ENCODE results near the gene JPT1.

JPT1 gene
- long read RNA-seq, partial matches to known transcripts = 0 of 3 reads
- long read RNA-seq, other reads (novel, unspliced or antisense) = 3 of 3 reads

- H3K4me3 ChIP-seq (replicated peaks; ENCODE audit: insufficient read depth, low read length) = peak within 1 kb of the TSS; percentile 73
- H3K27ac ChIP-seq (replicated peaks) = peak within 1 kb of the TSS; percentile 81
- peak; percentile 96 to 100 for DNase-seq (ENCODE audit: low read depth in 1 of 2, low spot score in 1 of 2)
- no peaks in the 10 kb centered on the region for H3K27me3 ChIP-seq (ENCODE audit: insufficient read depth, poor library complexity, severe bottlenecking)
- TF ChIP-seq CTCF (IDR thresholded peaks at IDR 0.05; ENCODE audit: insufficient read depth, low read length) (no peak), POLR2AphosphoS5 (IDR thresholded peaks at IDR 0.05; ENCODE audit: low read depth) (peak; percentile 98), REST (IDR thresholded peaks at IDR 0.05; ENCODE audit: insufficient replicate concordance, low read depth) (peak; percentile 57), SPI1 (IDR thresholded peaks at IDR 0.05; ENCODE audit: borderline replicate concordance, low read depth) (peak; percentile 27; the same call in 1 of the 2 replicates), GABPA (IDR thresholded peaks at IDR 0.05; ENCODE audit: low read depth) (peak; percentile 50; the same call in 1 of the 2 replicates)
Measured at GRCh38 chr17:75154195-75155106, at the start of gene JPT1. JPT1 (minus strand) TSS chr17:75154512; CDS start chr17:75154397, 115 bp downstream.

- Histone ChIP-seq H3K27ac (replicated peaks) (no peak overlapping the region), H3K27me3 (ENCODE audit: insufficient read depth, poor library complexity, severe bottlenecking) (no peaks in the 10 kb centered on the region), H3K4me3 (replicated peaks; ENCODE audit: insufficient read depth, low read length) (no peak overlapping the region)
- no peak for TF ChIP-seq SPI1 (IDR thresholded peaks at IDR 0.05; ENCODE audit: borderline replicate concordance, low read depth)
- TF ChIP-seq CTCF (IDR thresholded peaks at IDR 0.05; ENCODE audit: insufficient read depth, low read length) = no peak
- no peak for TF ChIP-seq GABPA (IDR thresholded peaks at IDR 0.05; ENCODE audit: low read depth)
- TF ChIP-seq REST (IDR thresholded peaks at IDR 0.05; ENCODE audit: insufficient replicate concordance, low read depth) = no peak
- no peak for TF ChIP-seq POLR2AphosphoS5 (IDR thresholded peaks at IDR 0.05; ENCODE audit: low read depth)
- no peak for DNase-seq (ENCODE audit: low read depth in 1 of 2, low spot score in 1 of 2)
Measured at GRCh38 chr17:75199886-75200618, 45.7 kb upstream of the JPT1 start.

GRCh38 chr17:75194879-75195278, 40.6 kb upstream of the JPT1 start:
- no peak overlapping the region for H3K27ac ChIP-seq (replicated peaks)
- H3K4me3 ChIP-seq (replicated peaks; ENCODE audit: insufficient read depth, low read length) = no peak overlapping the region
- DNase-seq (ENCODE audit: low read depth in 1 of 2, low spot score in 1 of 2) = no peak
- no peak for TF ChIP-seq POLR2AphosphoS5 (IDR thresholded peaks at IDR 0.05; ENCODE audit: low read depth)
- no peak for TF ChIP-seq GABPA (IDR thresholded peaks at IDR 0.05; ENCODE audit: low read depth)
- TF ChIP-seq REST (IDR thresholded peaks at IDR 0.05; ENCODE audit: insufficient replicate concordance, low read depth) = no peak
- no peak for TF ChIP-seq SPI1 (IDR thresholded peaks at IDR 0.05; ENCODE audit: borderline replicate concordance, low read depth)
- no peak for TF ChIP-seq CTCF (IDR thresholded peaks at IDR 0.05; ENCODE audit: insufficient read depth, low read length)
- no peaks in the 10 kb centered on the region for H3K27me3 ChIP-seq (ENCODE audit: insufficient read depth, poor library complexity, severe bottlenecking)
